ENCODE results near the gene MCF2L.

The MCF2L gene

GRCh38 chr13:112962911-112963625, 5.9 kb upstream of the MCF2L start:
- TF ChIP-seq ZNF565 (CRISPR knock-in tag; conservative IDR thresholded peaks at IDR 0.05; ENCODE audit: low read depth) (no peak), ZNF70 (CRISPR knock-in tag; IDR thresholded peaks at IDR 0.05) (no peak), BACH2 (CRISPR knock-in tag; IDR thresholded peaks at IDR 0.05; ENCODE audit: borderline replicate concordance) (no peak), CREB5 (CRISPR knock-in tag; IDR thresholded peaks at IDR 0.05; ENCODE audit: low read depth) (no peak), SNAI2 (CRISPR knock-in tag; IDR thresholded peaks at IDR 0.05) (no peak), OSR1 (CRISPR knock-in tag; IDR thresholded peaks at IDR 0.05) (no peak), CSRNP3 (CRISPR knock-in tag; IDR thresholded peaks at IDR 0.05) (no peak), ESRRG (CRISPR knock-in tag; IDR thresholded peaks at IDR 0.05) (no peak), PPARA (CRISPR knock-in tag; IDR thresholded peaks at IDR 0.05; ENCODE audit: borderline replicate concordance) (no peak), ISL1 (CRISPR knock-in tag; IDR thresholded peaks at IDR 0.05) (no peak), ZNF8 (CRISPR knock-in tag; IDR thresholded peaks at IDR 0.05) (no peak), ZFP30 (CRISPR knock-in tag; IDR thresholded peaks at IDR 0.05) (no peak), CSDC2 (CRISPR knock-in tag; IDR thresholded peaks at IDR 0.05) (no peak)
- no peak for ATAC-seq

- no peak for ATAC-seq
- TF ChIP-seq ZFP30 (CRISPR knock-in tag; IDR thresholded peaks at IDR 0.05): no peak
- no peak for TF ChIP-seq ESRRG (CRISPR knock-in tag; IDR thresholded peaks at IDR 0.05)
- TF ChIP-seq TSHZ2 (CRISPR knock-in tag; IDR thresholded peaks at IDR 0.05): no peak
- no peak for TF ChIP-seq CSRNP3 (CRISPR knock-in tag; IDR thresholded peaks at IDR 0.05)
- no peak for TF ChIP-seq CSDC2 (CRISPR knock-in tag; IDR thresholded peaks at IDR 0.05)
- no peak for TF ChIP-seq SNAI2 (CRISPR knock-in tag; IDR thresholded peaks at IDR 0.05)
- no peak for TF ChIP-seq ZNF8 (CRISPR knock-in tag; IDR thresholded peaks at IDR 0.05)
These were observed 5.4 kb upstream of the MCF2L start for GRCh38 chr13:112963641-112964040.

GRCh38 chr13:112964971-112965492, 4.0 kb upstream of the MCF2L start:
- no peak for ATAC-seq
- TF ChIP-seq ZNF8 (CRISPR knock-in tag; IDR thresholded peaks at IDR 0.05): no peak
- TF ChIP-seq ZNF565 (CRISPR knock-in tag; conservative IDR thresholded peaks at IDR 0.05; ENCODE audit: low read depth): no peak
- no peak for TF ChIP-seq PATZ1 (CRISPR knock-in tag; IDR thresholded peaks at IDR 0.05; ENCODE audit: borderline replicate concordance)
- no peak for TF ChIP-seq CREB5 (CRISPR knock-in tag; IDR thresholded peaks at IDR 0.05; ENCODE audit: low read depth)
- no peak for TF ChIP-seq ZC3H10 (CRISPR knock-in tag; IDR thresholded peaks at IDR 0.05)
- no peak for TF ChIP-seq TOX (CRISPR knock-in tag; IDR thresholded peaks at IDR 0.05; ENCODE audit: borderline replicate concordance)
- TF ChIP-seq POU6F1 (CRISPR knock-in tag; IDR thresholded peaks at IDR 0.05; ENCODE audit: borderline replicate concordance, low read depth): no peak
- no peak for TF ChIP-seq ZNF70 (CRISPR knock-in tag; IDR thresholded peaks at IDR 0.05)
- no peak for TF ChIP-seq ESRRG (CRISPR knock-in tag; IDR thresholded peaks at IDR 0.05)
- no peak for TF ChIP-seq RARB (CRISPR knock-in tag; IDR thresholded peaks at IDR 0.05)
- no peak for TF ChIP-seq ZFP3 (CRISPR knock-in tag; IDR thresholded peaks at IDR 0.05)
- TF ChIP-seq TCF4 (CRISPR knock-in tag; IDR thresholded peaks at IDR 0.05; ENCODE audit: borderline replicate concordance): no peak
- TF ChIP-seq ARNTL (CRISPR knock-in tag; IDR thresholded peaks at IDR 0.05; ENCODE audit: borderline replicate concordance, low read depth): no peak
